ENCODE measurements around the gene NPB.

DNA sequence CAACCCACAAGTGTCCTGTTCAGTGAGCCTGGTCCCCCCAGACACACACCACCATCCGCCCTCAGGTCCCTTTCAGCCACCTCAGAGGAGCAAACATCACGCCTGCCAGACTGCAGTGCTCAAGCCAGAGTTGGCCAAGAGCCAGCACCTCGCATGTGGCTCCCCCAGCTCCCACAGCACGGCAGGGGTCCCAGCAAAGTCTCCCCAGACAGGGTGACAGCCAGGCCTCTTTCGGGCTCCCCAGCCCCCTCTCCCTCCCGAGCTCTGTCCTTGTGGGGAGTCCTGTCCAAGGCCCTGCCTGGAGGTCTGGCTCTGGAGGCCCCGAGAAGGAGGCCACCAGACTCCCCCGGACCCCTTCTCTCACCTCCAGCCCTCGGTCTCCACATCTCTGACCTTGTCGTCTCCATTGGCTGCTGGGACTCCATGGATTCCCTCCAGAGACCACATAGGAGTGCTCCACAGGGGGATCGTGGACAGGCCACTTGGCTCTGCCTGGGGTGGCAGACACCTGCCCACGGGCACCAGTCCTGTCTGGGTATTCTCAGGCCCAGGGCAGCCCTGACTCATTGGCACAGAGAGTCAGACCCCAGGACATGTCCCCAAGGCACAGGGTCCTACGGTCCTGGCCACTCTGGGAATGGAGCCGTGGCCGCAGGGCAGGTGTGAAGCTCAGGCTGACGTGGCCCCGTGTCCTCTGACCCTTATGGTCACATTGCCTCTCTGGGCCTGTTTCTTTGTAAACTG is 46.8 kb downstream of the NPB start:
- TF ChIP-seq POLR2AphosphoS5 (IDR thresholded peaks at IDR 0.05; ENCODE audit: low read depth, low read length) (no peak), TAF1 (IDR thresholded peaks at IDR 0.05; ENCODE audit: borderline replicate concordance, insufficient read depth, low read length) (no peak)
- TF ChIP-seq, protein P1, sequence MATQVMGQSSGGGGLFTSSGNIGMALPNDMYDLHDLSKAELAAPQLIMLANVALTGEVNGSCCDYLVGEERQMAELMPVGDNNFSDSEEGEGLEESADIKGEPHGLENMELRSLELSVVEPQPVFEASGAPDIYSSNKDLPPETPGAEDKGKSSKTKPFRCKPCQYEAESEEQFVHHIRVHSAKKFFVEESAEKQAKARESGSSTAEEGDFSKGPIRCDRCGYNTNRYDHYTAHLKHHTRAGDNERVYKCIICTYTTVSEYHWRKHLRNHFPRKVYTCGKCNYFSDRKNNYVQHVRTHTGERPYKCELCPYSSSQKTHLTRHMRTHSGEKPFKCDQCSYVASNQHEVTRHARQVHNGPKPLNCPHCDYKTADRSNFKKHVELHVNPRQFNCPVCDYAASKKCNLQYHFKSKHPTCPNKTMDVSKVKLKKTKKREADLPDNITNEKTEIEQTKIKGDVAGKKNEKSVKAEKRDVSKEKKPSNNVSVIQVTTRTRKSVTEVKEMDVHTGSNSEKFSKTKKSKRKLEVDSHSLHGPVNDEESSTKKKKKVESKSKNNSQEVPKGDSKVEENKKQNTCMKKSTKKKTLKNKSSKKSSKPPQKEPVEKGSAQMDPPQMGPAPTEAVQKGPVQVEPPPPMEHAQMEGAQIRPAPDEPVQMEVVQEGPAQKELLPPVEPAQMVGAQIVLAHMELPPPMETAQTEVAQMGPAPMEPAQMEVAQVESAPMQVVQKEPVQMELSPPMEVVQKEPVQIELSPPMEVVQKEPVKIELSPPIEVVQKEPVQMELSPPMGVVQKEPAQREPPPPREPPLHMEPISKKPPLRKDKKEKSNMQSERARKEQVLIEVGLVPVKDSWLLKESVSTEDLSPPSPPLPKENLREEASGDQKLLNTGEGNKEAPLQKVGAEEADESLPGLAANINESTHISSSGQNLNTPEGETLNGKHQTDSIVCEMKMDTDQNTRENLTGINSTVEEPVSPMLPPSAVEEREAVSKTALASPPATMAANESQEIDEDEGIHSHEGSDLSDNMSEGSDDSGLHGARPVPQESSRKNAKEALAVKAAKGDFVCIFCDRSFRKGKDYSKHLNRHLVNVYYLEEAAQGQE (IDR thresholded peaks at IDR 0.05; ENCODE audit: insufficient read depth in 1 of 2, low read depth in 2 of 2, low read length in 2 of 2) = no peak
